HL-60 (cell line): ENCODE measurements around the gene FSD2.

Source experiments
- CTCF ChIP-seq: IDR thresholded peaks from one replicate; pipeline ENCODE4 v1.5.1; 2011; ENCODE audit warnings: low read length, control low read depth, inconsistent platforms; ENCODE audit not compliant: insufficient read depth
- REST ChIP-seq: IDR thresholded peaks from 2 replicates; pipeline ENCODE4 v1.6.1; 2012; ENCODE audit warnings: low read depth; ENCODE audit not compliant: insufficient replicate concordance

GRCh38 chr15:82823049-82823448 lies 17.2 kb upstream of the FSD2 start:
- TF ChIP-seq CTCF, result no peak
- TF ChIP-seq REST, result no peak
